ENCODE measurements around the gene TNFRSF11A.

The TNFRSF11A gene

DNA sequence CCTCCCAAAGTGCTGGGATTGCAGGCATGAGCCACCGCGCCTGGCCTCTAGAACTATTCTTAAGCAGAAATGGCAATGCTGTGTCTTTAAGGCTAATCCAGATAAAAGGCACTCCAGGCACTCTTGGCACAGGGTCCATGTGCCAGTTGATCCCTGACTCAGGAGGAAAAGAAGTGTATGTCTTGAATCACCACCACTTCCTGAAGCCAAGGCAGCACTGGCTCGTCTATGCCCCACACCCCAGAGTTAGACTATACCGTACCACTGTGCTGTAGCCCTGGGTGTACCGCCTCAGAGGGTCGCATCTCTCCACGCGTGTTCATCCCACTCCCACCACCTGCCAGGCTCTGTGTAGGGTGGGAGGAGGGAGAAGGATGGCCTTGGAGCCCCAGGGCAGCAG, 9.0 kb downstream of the TNFRSF11A start:
- Histone ChIP-seq H3K79me2 (ENCODE audit: low read length) (no peaks in the 10 kb centered on the region), H3K36me3 (replicated peaks; ENCODE audit: low read depth, low read length) (no peaks in the 10 kb centered on the region), H3K27me3 (ENCODE audit: low read depth, low read length) (peaks cover 91% of the 10 kb centered on the region), H3K9me3 (ENCODE audit: insufficient read depth, low read length) (no peaks in the 10 kb centered on the region), H4K20me1 (ENCODE audit: insufficient read depth, low read length) (peaks cover 2% of the 10 kb centered on the region; the same call in 1 of the 2 replicates), H2AFZ (ENCODE audit: low read depth, low read length) (no peak overlapping the region), H3K9ac (ENCODE audit: low read length) (no peak overlapping the region), H3K4me1 (ENCODE audit: low read length) (no peaks in the 10 kb centered on the region), H3K4me3 (ENCODE audit: low read length) (no peak overlapping the region), H3K4me2 (ENCODE audit: low read length) (no peak overlapping the region), H3K27ac (ENCODE audit: low read length) (no peak overlapping the region)
- TF ChIP-seq, protein P1, sequence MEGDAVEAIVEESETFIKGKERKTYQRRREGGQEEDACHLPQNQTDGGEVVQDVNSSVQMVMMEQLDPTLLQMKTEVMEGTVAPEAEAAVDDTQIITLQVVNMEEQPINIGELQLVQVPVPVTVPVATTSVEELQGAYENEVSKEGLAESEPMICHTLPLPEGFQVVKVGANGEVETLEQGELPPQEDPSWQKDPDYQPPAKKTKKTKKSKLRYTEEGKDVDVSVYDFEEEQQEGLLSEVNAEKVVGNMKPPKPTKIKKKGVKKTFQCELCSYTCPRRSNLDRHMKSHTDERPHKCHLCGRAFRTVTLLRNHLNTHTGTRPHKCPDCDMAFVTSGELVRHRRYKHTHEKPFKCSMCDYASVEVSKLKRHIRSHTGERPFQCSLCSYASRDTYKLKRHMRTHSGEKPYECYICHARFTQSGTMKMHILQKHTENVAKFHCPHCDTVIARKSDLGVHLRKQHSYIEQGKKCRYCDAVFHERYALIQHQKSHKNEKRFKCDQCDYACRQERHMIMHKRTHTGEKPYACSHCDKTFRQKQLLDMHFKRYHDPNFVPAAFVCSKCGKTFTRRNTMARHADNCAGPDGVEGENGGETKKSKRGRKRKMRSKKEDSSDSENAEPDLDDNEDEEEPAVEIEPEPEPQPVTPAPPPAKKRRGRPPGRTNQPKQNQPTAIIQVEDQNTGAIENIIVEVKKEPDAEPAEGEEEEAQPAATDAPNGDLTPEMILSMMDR (IDR thresholded peaks at IDR 0.05; ENCODE audit: low read depth, low read length), result no peak
- no peak for TF ChIP-seq EZH2phosphoT487 (IDR thresholded peaks at IDR 0.05; ENCODE audit: low read depth)

GRCh38 chr18:62335494-62335893, 10.4 kb downstream of the TNFRSF11A start:
- H3K4me3 ChIP-seq (ENCODE audit: low read length), result no peak overlapping the region
- no peak overlapping the region for H2AFZ ChIP-seq (ENCODE audit: low read depth, low read length)
- no peak overlapping the region for H3K9ac ChIP-seq (ENCODE audit: low read length)
- no peaks in the 10 kb centered on the region for H3K79me2 ChIP-seq (ENCODE audit: low read length)
- no peaks in the 10 kb centered on the region for H3K4me1 ChIP-seq (ENCODE audit: low read length)
- H3K9me3 ChIP-seq (ENCODE audit: insufficient read depth, low read length), result no peaks in the 10 kb centered on the region
- no peak overlapping the region for H3K4me2 ChIP-seq (ENCODE audit: low read length)
- TF ChIP-seq, protein P1 (IDR thresholded peaks at IDR 0.05; ENCODE audit: low read depth, low read length), result no peak
- TF ChIP-seq EZH2phosphoT487 (IDR thresholded peaks at IDR 0.05; ENCODE audit: low read depth), result no peak
- H3K36me3 ChIP-seq (replicated peaks; ENCODE audit: low read depth, low read length), result no peaks in the 10 kb centered on the region
- H4K20me1 ChIP-seq (ENCODE audit: insufficient read depth, low read length), result no peaks in the 10 kb centered on the region
- no peak overlapping the region for H3K27ac ChIP-seq (ENCODE audit: low read length)
- H3K27me3 ChIP-seq (ENCODE audit: low read depth, low read length), result peaks cover 90% of the 10 kb centered on the region

GRCh38 chr18:62336618-62337017, 11.5 kb downstream of the TNFRSF11A start:
- Histone ChIP-seq H2AFZ (ENCODE audit: low read depth, low read length) (no peak overlapping the region), H3K4me2 (ENCODE audit: low read length) (no peak overlapping the region), H3K9me3 (ENCODE audit: insufficient read depth, low read length) (no peaks in the 10 kb centered on the region), H3K79me2 (ENCODE audit: low read length) (no peaks in the 10 kb centered on the region), H3K27ac (ENCODE audit: low read length) (no peak overlapping the region), H3K27me3 (ENCODE audit: low read depth, low read length) (peaks cover 95% of the 10 kb centered on the region), H4K20me1 (ENCODE audit: insufficient read depth, low read length) (no peaks in the 10 kb centered on the region), H3K4me3 (ENCODE audit: low read length) (no peak overlapping the region), H3K36me3 (replicated peaks; ENCODE audit: low read depth, low read length) (no peaks in the 10 kb centered on the region), H3K4me1 (ENCODE audit: low read length) (no peaks in the 10 kb centered on the region), H3K9ac (ENCODE audit: low read length) (no peak overlapping the region)
- TF ChIP-seq, protein P1 (IDR thresholded peaks at IDR 0.05; ENCODE audit: low read depth, low read length), result no peak
- TF ChIP-seq EZH2phosphoT487 (IDR thresholded peaks at IDR 0.05; ENCODE audit: low read depth), result no peak

GRCh38 chr18:62337336-62337735, 12.2 kb downstream of the TNFRSF11A start:
- Histone ChIP-seq H3K36me3 (replicated peaks; ENCODE audit: low read depth, low read length) (no peaks in the 10 kb centered on the region), H3K4me3 (ENCODE audit: low read length) (no peak overlapping the region), H3K9ac (ENCODE audit: low read length) (no peak overlapping the region), H2AFZ (ENCODE audit: low read depth, low read length) (no peak overlapping the region), H3K27ac (ENCODE audit: low read length) (no peak overlapping the region), H3K4me1 (ENCODE audit: low read length) (no peaks in the 10 kb centered on the region), H3K4me2 (ENCODE audit: low read length) (no peak overlapping the region), H3K79me2 (ENCODE audit: low read length) (no peaks in the 10 kb centered on the region), H4K20me1 (ENCODE audit: insufficient read depth, low read length) (no peaks in the 10 kb centered on the region), H3K27me3 (ENCODE audit: low read depth, low read length) (peaks cover 92% of the 10 kb centered on the region), H3K9me3 (ENCODE audit: insufficient read depth, low read length) (no peaks in the 10 kb centered on the region)
- TF ChIP-seq EZH2phosphoT487 (IDR thresholded peaks at IDR 0.05; ENCODE audit: low read depth), result no peak
- TF ChIP-seq, protein P1 (IDR thresholded peaks at IDR 0.05; ENCODE audit: low read depth, low read length), result no peak

All from OCI-LY3 (cell line).